ENCODE measurements around the gene DYSF.

DYSF gene

DNA sequence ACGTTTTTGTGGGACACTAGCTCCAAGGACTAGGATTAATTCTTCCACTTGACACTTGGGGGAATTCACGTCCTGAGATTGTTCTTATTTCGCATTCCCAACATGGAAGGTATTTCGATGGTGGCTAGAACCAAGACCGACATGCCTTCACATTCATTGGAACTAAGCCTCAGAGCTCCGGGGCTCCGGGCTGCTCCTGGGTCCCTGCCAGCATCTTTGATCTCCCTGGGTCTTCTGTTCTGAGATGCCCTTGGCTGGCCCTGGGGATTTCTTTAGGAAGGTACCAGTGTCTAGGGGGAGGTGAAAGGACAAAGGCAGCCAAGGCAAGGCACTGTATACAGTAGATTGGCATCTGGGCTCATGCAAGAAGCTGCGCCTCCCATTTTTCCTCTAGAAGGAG lies 76.8 kb downstream of the DYSF start:
- no peak for DNase-seq (ENCODE audit: low read depth)

DNA sequence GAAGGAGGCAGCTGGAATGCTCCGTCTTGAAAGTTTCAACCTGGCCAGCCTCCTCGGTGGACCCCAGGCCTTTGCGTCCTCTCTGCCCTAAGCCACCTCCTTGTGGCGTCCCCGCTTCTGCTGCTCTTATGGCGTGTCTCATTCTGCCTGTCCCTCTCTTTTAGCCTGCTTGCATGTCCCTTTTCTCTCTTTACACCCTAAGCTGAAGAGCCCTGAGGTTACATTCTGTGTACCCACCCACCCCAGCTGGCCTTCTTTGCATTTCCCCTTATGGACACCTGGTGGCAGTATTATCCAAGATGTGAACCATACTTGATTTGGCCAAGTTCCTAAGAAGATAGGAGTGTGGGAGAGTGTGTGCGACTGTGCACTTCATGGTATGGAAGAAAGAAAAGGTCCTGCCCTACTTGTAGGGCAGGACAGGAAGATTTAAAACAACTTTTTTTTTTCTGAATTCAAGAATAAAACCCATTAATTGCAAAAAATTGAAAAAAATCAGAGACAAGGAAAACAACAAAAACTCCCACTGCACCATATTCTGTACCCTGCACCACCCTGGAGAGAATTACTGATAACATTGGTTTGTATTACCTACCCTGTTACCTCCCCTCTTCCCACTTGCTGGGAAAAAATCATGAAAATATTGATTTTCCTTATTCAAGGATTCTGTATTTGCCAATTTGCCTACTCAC lies 77.4 kb downstream of the DYSF start:
- DNase-seq (ENCODE audit: low read depth): peak; percentile 50

DNA sequence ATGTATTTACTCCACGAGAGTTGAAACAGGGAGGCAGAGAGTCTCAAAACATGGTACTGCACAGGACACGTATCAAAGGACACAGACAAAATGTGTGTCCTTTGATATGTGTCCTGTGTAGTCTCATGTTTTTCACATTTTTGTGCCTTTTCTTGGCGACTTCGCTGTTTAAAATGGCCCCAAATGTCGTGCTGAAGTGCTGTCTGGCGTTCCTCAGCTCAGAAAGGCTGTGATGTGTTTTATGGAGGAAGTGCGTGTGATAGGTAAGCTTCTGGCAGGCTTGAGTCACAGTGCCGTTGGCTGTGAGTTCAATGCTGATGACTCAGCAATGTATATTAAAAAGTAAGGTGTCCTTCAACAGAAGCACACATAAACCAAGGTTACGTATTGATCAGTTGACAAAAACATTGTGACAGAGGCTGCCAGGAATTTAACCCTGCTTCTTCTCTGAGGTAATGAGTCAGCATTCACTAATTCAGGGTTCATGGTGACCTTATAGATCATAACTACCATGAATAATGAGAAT lies 78.2 kb downstream of the DYSF start:
- DNase-seq (ENCODE audit: low read depth): peak; percentile 79

DNA sequence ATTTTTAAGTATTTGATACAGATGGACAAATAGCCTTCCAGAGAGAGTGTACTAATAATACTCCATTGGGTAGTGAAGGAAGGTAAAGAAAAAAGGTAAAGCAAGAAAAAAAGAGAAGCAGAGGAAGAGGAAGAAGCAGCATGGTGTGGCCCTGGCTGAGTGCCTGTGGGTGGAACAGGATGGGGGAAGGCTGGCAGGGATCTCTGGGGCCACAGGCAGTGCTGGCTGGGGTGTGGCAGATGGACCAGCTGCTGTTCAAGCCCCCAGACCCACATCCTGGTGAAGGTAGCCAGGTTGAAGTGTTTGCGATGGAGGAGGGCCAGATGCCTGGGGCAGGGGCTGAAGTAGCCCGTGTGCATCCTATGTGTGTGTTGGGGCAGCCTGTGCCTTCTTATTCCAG lies 79.0 kb downstream of the DYSF start:
- no peak for DNase-seq (ENCODE audit: low read depth)

DNA sequence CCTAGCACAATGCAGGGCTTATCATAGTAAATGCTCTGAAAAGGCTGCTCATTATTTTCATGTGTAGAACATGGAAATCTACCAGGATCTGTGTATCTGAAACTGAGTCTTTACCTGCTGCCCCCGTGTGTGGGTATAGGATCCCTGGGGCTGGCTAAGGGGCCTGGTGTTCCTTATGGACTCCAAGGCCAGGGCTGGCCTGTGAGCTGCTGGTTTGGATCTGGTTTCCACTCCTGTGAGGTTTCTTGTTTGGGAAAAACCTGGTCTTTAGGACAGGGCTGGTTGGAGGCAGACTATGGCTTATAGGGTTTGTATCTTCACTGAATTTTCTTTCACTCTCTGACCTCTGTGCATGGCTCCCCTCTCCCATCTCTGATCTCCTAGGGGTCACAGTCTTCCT lies 80.8 kb downstream of the DYSF start:
- DNase-seq (ENCODE audit: low read depth): no peak

DNA sequence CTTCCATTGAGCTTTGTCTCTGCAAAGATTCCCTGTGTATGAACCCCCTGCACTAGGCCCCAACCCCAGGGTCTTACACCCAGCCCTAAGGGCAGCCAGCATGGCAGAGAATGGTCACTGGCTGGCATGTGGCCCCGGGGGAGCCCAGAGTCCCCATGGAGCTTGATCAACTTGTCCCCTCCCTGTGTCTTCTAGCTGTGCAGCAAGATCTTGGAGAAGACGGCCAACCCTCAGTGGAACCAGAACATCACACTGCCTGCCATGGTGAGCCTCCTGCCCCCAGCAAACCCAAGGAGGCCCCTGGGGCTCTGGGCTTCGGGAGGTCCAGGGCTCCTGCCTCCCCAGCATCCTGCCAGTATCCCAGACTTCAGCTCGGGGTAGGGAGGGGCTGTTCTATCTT lies 81.5 kb downstream of the DYSF start:
- no peak for DNase-seq (ENCODE audit: low read depth)

DNA sequence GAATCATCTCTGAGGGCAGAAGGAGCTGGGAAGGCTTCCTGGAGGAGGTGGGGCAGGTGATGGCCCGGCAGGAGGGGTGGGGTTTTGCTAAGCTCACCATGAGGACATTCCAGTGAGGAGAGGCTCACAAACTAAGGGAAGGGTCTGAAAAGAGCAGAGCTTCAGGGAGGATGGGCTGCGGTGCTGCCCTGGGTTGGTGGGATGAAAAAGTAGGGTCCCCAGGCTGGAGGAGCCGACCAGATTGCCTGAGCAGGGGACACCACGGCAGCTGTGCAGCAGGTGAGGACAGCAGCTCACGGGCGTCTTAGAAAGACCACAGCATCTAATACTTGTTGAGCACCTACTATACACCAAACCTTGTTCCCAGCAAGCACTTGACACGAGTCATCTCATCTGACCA lies 82.2 kb downstream of the DYSF start:
- DNase-seq (ENCODE audit: low read depth): no peak

DNA sequence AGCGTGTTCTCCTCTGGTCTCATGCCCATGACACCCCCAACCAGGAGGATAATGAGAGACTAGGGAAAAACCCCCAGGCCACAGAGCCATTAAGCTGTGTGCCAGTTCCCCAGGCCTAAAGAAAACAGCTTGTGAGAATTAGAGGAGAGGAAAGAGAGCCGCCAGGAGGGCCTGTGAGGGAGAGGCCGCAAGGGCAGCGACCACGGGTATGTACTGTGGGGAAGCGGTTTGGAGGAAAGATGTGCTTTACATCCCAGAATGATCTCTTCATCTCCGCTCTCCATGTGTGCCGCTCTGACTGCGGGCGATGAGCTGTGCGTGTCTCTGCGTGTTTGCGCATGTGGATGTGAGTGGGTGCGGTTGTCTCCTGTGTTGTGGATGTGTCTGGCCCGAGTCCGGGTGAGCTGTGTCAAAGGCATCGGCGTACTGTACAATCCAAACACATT lies 82.9 kb downstream of the DYSF start:
- DNase-seq (ENCODE audit: low read depth): no peak

DNA sequence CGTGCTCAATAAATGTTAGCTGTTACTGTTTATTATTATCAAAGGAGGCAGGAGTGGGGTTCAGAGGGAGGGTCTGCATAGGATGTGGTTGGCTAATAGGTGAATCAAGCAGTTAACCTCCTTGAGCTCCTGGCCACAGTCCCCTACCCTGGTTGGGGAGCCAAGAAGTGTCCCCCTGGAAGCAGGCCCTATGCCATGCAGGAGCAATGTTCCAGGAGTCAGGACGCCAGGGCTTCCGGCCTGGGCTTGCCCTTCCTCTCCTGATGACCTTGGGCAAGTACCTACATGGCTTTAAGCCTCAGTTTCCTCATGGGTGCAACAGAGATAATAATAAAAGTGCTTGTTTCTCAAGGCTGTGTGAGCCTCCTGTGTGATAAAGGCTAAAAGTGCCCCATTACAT lies 84.9 kb downstream of the DYSF start:
- no peak for DNase-seq (ENCODE audit: low read depth)

DNA sequence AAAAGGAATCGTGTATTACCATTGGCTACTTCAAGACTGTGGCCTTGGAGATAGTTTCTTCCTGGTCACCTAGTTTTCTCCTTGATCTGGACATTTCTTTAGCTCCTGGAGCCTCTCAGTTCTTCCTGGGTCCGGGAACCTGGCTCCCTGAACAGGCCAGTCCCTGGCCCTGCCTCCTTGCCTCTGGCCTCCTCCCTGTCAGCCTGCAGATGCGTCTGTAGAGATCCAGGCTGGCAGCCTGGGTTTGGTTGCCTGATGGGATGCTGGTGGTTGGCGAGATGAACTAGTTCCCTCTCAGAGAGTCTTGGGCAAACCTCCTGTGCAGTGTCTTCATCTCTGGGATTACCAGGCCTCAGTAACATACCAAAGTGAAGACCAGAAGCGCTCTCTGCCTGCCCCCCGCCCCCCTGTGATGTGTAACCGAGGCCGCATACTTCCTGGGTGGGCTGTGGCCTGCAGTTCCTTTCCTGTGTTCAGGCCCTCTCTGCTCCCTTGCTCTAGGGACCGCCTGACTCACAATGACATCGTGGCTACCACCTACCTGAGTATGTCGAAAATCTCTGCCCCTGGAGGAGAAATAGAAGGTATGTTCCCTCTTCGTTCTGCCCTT lies 85.4 kb downstream of the DYSF start:
- no peak for DNase-seq (ENCODE audit: low read depth)

DNA sequence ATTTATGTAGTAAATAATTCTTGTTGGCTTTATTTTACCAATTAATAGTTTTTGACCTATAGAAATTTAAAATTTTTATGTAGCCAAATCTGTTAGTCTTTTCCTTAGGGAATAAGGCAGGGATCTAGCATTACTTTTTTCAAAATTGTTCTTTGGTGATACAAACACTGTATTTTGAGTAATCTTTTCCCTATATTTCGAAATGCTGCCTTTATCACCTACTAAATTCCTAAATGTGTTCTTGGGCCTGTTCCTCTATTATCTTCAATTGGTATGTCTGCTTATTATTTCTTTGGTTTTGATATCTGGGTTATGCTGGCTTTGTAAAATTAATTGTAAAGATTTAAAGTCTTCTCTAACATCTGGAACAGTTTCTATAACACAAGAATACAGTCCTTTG lies 87.5 kb downstream of the DYSF start:
- no peak for DNase-seq (ENCODE audit: low read depth)

DNA sequence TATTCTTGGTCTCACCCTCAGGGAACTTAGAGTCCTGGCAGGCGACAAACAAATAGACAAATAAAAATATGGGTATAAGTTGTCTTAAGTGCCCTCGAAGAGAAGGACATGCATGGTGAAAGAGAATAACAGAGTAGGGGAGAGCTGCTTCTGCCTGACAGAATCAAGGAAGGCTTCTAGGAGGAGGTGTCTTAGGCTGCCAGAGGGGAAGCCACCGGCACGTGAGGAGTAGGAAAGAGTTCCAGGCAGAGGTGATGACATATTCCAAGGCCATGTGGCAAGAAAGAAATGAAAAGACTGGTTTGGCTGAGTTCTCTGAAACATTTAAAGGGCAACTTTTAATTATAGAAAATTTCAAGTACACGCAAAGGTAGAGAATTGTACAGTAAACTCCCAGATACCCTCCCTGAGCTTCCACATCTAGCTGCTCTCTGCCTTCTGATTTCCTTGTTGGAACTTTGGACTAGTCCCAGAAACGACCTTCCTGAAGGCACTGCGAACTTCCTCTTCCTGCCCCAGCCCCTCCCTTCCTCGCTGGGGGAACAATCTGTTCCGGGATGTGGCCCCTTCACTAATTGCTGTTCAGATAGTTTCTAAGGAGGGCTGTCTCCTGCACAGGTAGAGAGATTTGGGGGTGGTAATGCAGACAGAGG lies 91.7 kb downstream of the DYSF start:
- no peak for DNase-seq (ENCODE audit: low read depth)

DNA sequence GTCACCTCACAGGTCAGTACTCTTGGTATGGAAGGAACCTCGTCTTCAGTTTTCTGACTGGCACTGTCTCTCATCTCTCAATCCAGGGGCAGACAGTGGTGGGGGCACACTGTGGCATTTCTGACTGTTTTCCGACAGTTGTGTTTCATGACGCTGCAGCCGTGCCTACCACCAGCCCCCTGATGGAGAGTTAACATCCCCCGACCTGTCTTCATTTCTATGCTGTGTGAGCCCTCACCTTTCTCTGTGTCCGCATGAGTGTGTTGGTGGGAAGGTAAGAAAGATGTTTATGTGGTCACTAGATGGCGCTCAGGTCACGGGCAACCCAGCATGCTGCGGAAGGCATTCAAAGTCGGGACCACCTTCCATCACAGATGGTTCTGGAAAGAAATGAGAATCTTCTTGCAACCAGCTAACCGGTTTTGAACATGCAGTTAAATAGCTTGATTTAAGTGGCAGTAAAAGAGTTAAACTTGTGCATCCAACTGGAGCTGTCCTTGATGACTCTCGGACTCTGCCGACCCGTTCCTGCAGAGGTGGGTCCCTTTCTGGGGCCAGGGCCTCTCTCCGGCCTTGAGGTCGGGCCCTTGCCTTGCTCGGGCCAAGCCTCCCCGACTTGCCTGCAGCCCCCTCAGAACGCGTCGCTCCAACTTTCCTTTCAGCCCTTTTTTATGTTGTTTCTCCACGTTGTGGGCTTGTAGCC lies 92.4 kb downstream of the DYSF start:
- peak; percentile 65 for DNase-seq (ENCODE audit: low read depth)

DNA sequence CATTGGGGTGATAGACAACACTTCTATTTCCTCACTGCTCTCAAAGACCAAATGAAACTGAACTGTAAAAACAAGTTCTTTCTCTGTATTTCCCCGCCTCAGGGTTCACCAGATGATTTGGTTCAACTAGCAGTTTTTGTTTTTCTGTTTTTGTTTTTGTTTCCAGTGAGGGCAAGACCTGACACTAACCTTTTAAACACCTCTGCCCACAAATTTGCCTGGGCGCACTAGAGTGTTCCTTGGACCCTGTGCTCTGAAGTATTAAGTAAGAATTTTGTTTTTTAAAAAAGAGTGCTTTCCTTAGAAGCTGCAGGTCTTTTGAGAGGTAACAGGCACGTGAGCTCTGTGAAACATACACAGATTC lies 92.9 kb downstream of the DYSF start:
- no peak for DNase-seq (ENCODE audit: low read depth)

DNA sequence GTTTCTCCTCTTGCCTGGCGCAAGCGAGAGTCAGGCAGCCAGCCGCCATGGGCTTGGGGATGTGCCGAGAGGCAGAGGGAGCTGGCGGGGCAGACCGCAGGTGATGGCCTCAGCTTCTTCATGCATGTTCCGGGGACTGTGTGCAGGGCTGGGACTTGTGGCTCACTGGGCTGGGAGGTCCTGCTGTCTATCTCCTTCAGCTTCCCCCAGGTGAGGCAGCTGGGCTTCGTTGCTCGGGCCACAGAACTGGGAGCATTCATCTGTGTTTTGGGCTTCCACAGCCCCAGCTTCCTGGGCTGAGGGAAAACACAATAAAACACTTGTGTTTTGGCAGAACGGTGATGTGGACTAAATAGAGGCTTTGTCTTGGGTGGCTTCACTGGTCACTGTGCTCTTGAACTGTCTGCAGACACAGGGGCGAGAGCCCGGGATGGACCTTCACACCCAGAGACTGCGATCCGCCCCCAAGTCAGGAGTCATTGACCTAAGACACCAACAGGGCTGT lies 93.5 kb downstream of the DYSF start:
- DNase-seq (ENCODE audit: low read depth): no peak

DNA sequence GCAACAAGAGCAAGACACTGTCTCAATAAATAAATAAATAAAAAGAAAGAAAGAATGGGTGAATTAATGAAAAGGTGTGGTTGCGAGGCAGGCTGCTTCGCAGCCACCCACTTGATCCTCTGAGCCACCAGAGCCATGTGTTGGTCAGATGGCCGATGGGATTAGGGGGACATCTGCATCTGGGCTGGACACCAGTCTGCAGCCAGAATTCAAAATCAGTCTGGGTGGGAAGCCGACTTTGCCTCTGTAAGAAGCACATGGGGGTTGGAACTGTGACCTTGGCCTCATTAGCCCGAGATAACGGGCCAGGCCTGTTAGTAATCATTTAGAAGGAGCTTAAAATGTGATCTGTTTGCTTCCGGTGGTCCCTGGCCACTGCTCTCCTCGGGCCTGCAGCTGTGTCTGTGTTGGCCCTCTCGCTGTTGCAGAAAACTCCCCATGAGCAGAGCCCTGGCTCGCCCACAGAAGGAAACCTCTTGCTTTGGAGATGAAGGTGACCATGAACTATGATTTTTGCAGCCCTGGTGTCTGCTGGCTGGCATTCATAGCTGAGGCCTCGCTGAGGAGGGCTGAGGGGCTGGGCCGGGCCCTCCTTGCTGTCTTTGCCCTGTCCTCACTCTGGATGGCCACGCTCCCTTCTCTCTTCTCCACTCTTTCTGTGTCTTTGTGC lies 94.4 kb downstream of the DYSF start:
- no peak for DNase-seq (ENCODE audit: low read depth)

DNA sequence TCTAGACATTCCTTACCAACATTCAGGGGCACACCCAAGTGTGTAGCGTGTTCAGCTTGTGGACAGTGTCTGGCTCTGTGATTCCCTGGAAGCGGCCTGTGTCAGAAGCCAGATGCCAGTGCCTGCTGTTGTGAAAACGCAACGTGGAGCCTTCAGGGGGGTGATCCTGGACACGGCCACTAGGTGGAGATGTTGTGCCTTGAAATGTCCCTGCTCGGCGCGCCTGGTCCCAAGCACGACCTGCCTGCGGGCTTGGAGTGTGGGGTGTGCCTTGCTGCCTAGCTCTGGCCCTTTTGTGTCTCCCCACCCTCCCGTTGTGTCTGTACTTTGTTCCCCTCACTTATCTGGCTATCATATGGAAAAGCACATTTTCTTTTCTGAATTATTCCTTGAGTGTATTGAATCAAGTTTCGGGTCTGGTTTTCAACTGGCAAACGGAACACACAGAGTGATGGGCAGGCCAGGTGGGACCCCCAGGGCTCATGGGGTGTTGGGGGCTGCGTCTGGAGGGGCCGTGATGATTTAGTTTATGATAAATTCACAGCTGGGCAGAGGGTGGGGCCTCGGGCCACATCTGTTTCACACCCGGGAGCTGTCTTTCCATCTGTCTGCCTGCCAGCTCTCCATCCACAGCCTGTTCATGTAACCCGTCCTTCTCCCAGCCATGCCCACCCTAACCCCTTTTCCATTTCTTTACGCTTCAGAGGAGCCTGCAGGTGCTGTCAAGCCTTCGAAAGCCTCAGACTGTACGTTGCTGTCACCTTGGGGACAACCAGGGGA lies 95.5 kb downstream of the DYSF start:
- DNase-seq (ENCODE audit: low read depth): peak; percentile 56

DNA sequence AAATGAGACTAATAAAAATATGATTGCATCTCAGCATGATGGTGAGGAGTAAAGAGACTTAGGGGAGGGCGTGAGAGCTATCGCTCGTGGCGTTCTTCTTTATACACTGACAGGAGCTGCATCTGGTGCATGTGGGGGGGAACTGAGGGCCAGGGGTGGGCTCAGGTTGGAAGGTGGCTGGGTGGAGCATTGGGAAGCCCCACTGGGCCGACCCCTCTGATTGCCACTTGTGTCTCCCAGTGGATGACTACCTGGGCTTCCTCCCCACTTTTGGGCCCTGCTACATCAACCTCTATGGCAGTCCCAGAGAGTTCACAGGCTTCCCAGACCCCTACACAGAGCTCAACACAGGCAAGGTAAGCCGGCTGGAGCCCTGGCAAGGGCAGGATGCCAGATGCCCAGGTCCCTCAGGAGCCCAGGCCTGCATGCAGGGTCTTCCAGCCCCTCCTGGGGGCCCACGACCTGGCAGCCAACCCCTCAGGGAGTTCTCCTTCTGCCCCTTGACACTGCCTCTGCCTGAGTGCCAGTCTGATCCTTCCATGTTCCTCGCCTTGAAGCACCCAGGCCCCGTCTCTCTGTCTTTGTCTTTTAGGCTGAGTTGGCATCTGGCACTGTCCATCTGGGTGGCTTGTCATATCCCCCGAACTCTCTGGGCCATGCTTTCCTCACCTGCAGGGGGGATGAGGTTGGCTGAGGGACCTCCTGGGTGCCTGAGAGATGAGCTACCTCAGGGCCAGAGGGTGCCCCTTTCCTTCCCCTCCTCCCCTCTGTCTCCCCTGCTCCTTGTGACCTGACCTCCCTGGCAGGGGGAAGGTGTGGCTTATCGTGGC lies 97.7 kb downstream of the DYSF start:
- DNase-seq (ENCODE audit: low read depth): no peak

DNA sequence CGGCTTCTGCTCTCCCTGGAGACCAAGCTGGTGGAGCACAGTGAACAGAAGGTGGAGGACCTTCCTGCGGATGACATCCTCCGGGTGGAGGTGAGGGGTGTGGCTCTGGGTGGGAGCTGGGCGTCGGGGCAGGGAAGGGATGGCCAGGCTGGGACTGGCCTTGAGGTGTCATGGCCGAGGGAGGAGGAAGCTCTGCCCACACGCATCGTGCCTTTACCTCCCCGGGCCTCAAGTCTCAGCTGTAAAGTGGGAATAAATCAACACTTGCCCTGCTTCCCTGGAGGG lies 98.2 kb downstream of the DYSF start:
- no peak for DNase-seq (ENCODE audit: low read depth)

DNA sequence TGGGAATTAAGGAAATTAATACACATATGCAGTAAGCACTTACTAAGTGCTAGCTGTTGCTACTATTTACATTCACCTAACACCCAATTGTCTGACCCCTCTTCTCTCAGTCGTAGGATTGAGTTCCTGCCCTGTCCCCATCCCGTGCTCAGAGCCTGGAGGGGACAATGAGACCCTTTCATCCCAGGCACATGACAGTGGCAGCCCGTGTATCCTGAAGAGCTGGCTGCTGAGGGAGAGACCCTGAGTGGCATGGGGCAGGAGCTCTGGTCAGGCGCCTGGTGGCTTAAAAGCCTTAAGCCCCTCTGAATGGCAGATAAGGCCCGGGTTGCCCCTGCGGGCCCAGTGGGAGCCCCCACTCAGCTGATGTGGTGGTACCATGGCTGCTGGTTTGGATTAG lies 99.0 kb downstream of the DYSF start:
- DNase-seq (ENCODE audit: low read depth): no peak

DNA sequence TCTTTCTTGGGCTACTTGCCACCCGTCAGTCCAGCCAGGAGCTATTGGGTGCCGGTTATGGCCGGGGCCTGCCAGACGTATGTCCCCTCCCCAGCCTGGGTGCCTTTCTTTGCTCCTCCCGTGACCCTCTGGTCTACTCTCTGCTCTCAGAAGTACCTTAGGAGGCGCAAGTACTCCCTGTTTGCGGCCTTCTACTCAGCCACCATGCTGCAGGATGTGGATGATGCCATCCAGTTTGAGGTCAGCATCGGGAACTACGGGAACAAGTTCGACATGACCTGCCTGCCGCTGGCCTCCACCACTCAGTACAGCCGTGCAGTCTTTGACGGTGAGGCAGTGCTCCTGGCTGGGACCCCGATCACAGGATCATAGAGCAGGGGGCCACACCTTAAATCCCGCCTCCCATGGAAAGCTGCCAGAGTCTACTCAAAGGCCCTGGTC lies 99.5 kb downstream of the DYSF start:
- no peak for DNase-seq (ENCODE audit: low read depth)
